Fibroblast of villous mesenchyme (primary cell): Measurements from ENCODE around the gene CLASP1. TPM values are rescaled to one million over a fixed set of nuclear protein-coding genes. Genes with fewer than 3 reads are reported as not detected.
A peak's percentile ranks its signal among the peaks of the same experiment; 100 is the strongest.
"Not testable (repeated sequence)": the region's sequence is repeated elsewhere in the genome, so short reads cannot be mapped to it uniquely, and the experiment has no call there.

Experiments used
- DNase-seq: peaks from one replicate; pipeline ENCODE4 v3.0.0-alpha.2; 2010; ENCODE audit warnings: low read depth
- H3K4me3 ChIP-seq: 2 replicates; pipeline ENCODE4 v1.5.1; 2011; ENCODE audit warnings: low read depth, mild to moderate bottlenecking, low read length
- CTCF ChIP-seq: IDR thresholded peaks from 2 replicates; pipeline ENCODE4 v1.5.1; 2012; ENCODE audit warnings: low read depth, mild to moderate bottlenecking, low read length; ENCODE audit not compliant: insufficient read depth
- total RNA-seq: library from RNA; depleted of rRNA; stranded (reverse); fragments of >200 nt; gene quantifications from 2 replicates; pipeline ENCODE4 v1.2.3, GENCODE V29; 2012

The CLASP1 gene
- total RNA-seq, 1 donor = 58.3 TPM

GRCh38 chr2:121648206-121649148 is 785 bp downstream of the CLASP1 start:
- DNase-seq = peak; percentile 65
- peak overlapping the region; percentile 97 for H3K4me3 ChIP-seq
- TF ChIP-seq CTCF = no peak

GRCh38 chr2:121647396-121647795 is 1.9 kb downstream of the CLASP1 start:
- H3K4me3 ChIP-seq = peak overlapping the region; percentile 97
- DNase-seq = no peak
- no peak for TF ChIP-seq CTCF

- no peak for DNase-seq
- no peak for TF ChIP-seq CTCF
Observed at GRCh38 chr2:121644715-121645114, 4.5 kb downstream of the CLASP1 start.

GRCh38 chr2:121643877-121644276 is 5.4 kb downstream of the CLASP1 start:
- no peak overlapping the region for H3K4me3 ChIP-seq
- TF ChIP-seq CTCF = no peak
- DNase-seq = no peak

More at GRCh38 chr2:121644715-121645114, 4.5 kb downstream of the CLASP1 start:
- no peak overlapping the region for H3K4me3 ChIP-seq

GRCh38 chr2:121640380-121641316 is 8.6 kb downstream of the CLASP1 start:
- no peak for TF ChIP-seq CTCF
- no peak for DNase-seq
- no peak overlapping the region for H3K4me3 ChIP-seq

- not testable (repeated sequence) for H3K4me3 ChIP-seq, DNase-seq
Observed at GRCh38 chr2:121639846-121640245, 9.4 kb downstream of the CLASP1 start.

GRCh38 chr2:121638333-121638732 is 10.9 kb downstream of the CLASP1 start:
- H3K4me3 ChIP-seq = no peak overlapping the region
- peak; percentile 40 for DNase-seq
- TF ChIP-seq CTCF = no peak
